ENCODE results near the gene DNAJB14.

DNAJB14 gene

DNA sequence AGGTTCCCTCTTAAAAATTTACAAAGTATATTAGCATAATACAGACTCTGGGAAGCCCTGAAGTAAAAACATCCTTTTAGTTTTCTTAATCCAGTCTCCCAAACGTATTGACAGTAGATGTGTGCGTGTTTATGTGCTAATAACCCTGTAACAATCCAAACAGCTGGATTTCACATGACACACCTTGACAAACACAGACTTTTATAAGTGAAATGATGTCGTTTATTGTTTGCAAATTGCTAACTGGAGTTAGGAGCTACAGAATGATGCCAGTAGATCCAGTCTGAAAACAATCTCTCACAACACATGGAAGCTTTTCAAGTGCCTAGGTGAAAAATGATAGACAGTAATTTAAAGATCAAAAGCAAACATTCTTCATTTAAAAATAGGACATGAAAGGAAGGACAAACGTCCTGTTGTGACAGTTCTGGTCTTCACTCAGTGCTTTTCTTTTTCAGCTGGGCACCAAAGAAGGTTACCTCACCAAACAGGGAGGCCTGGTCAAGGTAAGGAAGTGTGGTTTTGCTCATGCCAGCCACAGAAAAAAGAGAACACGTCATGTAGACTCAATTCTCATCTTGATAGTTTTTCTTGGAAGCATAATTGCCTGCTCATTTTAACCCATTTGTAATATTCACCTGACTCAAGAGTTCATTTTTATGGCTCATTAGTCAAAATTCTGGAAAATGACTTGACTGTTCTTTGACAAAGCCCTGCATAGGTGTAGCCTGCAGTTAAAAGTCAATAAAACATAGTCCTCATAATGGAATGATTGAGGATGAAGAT, 85.1 kb downstream of the DNAJB14 start:
- Histone ChIP-seq H3K9ac (ENCODE audit: low read length) (no peak overlapping the region), H3K27me3 (replicated peaks; ENCODE audit: control insufficient read depth, insufficient read depth, low read length) (no peaks in the 10 kb centered on the region), H3K4me1 (ENCODE audit: control insufficient read depth, insufficient read depth, low read length) (peaks cover 18% of the 10 kb centered on the region), H3K36me3 (ENCODE audit: control insufficient read depth, insufficient read depth, low read length, severe bottlenecking) (no peaks in the 10 kb centered on the region), H3K4me3 (ENCODE audit: low read length) (no peak overlapping the region), H3K9me3 (ENCODE audit: control insufficient read depth, low read length) (no peaks in the 10 kb centered on the region)
- DNase-seq (ENCODE audit: low read depth): no peak

GRCh38 chr4:99860521-99860920, 85.9 kb downstream of the DNAJB14 start:
- no peaks in the 10 kb centered on the region for H3K36me3 ChIP-seq (ENCODE audit: control insufficient read depth, insufficient read depth, low read length, severe bottlenecking)
- peaks cover 25% of the 10 kb centered on the region for H3K4me1 ChIP-seq (ENCODE audit: control insufficient read depth, insufficient read depth, low read length)
- H3K4me3 ChIP-seq (ENCODE audit: low read length): no peak overlapping the region
- no peaks in the 10 kb centered on the region for H3K9me3 ChIP-seq (ENCODE audit: control insufficient read depth, low read length)
- DNase-seq (ENCODE audit: low read depth): no peak
- no peaks in the 10 kb centered on the region for H3K27me3 ChIP-seq (replicated peaks; ENCODE audit: control insufficient read depth, insufficient read depth, low read length)
- H3K9ac ChIP-seq (ENCODE audit: low read length): no peak overlapping the region

DNA sequence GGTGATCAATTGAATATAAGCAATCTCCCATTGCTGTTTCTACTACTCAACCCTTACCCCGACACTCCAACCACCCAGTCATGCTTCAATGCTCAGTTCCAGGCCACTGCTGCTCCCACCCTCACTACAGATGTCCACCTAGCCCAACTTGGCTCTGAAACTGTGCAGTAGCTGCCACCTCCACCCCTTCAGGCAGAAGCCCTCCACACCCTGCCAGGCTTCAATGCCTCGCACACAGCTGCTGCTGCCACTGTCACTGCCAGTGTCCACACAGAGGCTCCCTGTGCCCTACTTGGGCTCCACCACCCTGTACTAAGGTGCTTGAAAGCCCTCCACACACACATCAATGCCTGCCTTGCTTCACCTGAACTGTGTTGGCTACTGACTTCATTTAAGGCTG, 86.8 kb downstream of the DNAJB14 start:
- Histone ChIP-seq H3K27me3 (replicated peaks; ENCODE audit: control insufficient read depth, insufficient read depth, low read length) (no peaks in the 10 kb centered on the region), H3K4me3 (ENCODE audit: low read length) (no peak overlapping the region), H3K9ac (ENCODE audit: low read length) (no peak overlapping the region), H3K36me3 (ENCODE audit: control insufficient read depth, insufficient read depth, low read length, severe bottlenecking) (no peaks in the 10 kb centered on the region), H3K9me3 (ENCODE audit: control insufficient read depth, low read length) (no peaks in the 10 kb centered on the region), H3K4me1 (ENCODE audit: control insufficient read depth, insufficient read depth, low read length) (peaks cover 27% of the 10 kb centered on the region)
- no peak for DNase-seq (ENCODE audit: low read depth)

DNA sequence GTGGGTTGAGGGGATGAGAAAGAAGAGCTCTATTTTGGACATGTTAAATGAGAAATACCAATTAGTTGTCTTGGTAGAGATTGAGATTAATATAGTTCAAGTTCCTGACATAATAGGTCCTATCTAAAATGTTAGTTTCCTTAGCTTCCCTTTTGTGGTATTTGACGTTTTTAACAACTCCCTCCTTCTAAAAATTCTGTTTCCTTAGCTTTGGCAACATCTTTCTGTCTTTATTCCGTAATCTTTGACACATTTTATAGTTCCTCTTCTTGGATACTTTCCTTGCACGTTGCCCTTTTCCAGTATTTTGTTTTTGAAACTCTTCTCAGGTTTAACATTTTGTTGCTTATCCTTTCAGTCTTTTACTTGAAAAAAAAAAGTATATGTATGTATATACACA, 89.1 kb downstream of the DNAJB14 start:
- H3K27me3 ChIP-seq (replicated peaks; ENCODE audit: control insufficient read depth, insufficient read depth, low read length): no peaks in the 10 kb centered on the region
- peaks cover 29% of the 10 kb centered on the region for H3K4me1 ChIP-seq (ENCODE audit: control insufficient read depth, insufficient read depth, low read length)
- H3K36me3 ChIP-seq (ENCODE audit: control insufficient read depth, insufficient read depth, low read length, severe bottlenecking): no peaks in the 10 kb centered on the region
- no peak for DNase-seq (ENCODE audit: low read depth)
- H3K9ac ChIP-seq (ENCODE audit: low read length): no peak overlapping the region
- H3K4me3 ChIP-seq (ENCODE audit: low read length): no peak overlapping the region
- no peaks in the 10 kb centered on the region for H3K9me3 ChIP-seq (ENCODE audit: control insufficient read depth, low read length)

GRCh38 chr4:99856166-99856565, 90.3 kb downstream of the DNAJB14 start:
- Histone ChIP-seq H3K36me3 (ENCODE audit: control insufficient read depth, insufficient read depth, low read length, severe bottlenecking) (no peaks in the 10 kb centered on the region), H3K27me3 (replicated peaks; ENCODE audit: control insufficient read depth, insufficient read depth, low read length) (no peaks in the 10 kb centered on the region), H3K9ac (ENCODE audit: low read length) (no peak overlapping the region), H3K4me3 (ENCODE audit: low read length) (no peak overlapping the region), H3K9me3 (ENCODE audit: control insufficient read depth, low read length) (no peaks in the 10 kb centered on the region), H3K4me1 (ENCODE audit: control insufficient read depth, insufficient read depth, low read length) (peaks cover 29% of the 10 kb centered on the region)
- DNase-seq (ENCODE audit: low read depth): peak; percentile 75

GRCh38 chr4:99855678-99856077, 90.7 kb downstream of the DNAJB14 start:
- no peak for DNase-seq (ENCODE audit: low read depth)
- Histone ChIP-seq H3K4me1 (ENCODE audit: control insufficient read depth, insufficient read depth, low read length) (peaks cover 29% of the 10 kb centered on the region), H3K4me3 (ENCODE audit: low read length) (no peak overlapping the region), H3K27me3 (replicated peaks; ENCODE audit: control insufficient read depth, insufficient read depth, low read length) (no peaks in the 10 kb centered on the region), H3K9ac (ENCODE audit: low read length) (no peak overlapping the region), H3K9me3 (ENCODE audit: control insufficient read depth, low read length) (no peaks in the 10 kb centered on the region), H3K36me3 (ENCODE audit: control insufficient read depth, insufficient read depth, low read length, severe bottlenecking) (no peaks in the 10 kb centered on the region)

- no peak for DNase-seq (ENCODE audit: low read depth)
- Histone ChIP-seq H3K4me3 (ENCODE audit: low read length) (no peak overlapping the region), H3K9me3 (ENCODE audit: control insufficient read depth, low read length) (no peaks in the 10 kb centered on the region), H3K4me1 (ENCODE audit: control insufficient read depth, insufficient read depth, low read length) (peaks cover 29% of the 10 kb centered on the region), H3K27me3 (replicated peaks; ENCODE audit: control insufficient read depth, insufficient read depth, low read length) (no peaks in the 10 kb centered on the region), H3K9ac (ENCODE audit: low read length) (no peak overlapping the region), H3K36me3 (ENCODE audit: control insufficient read depth, insufficient read depth, low read length, severe bottlenecking) (no peaks in the 10 kb centered on the region)
Observed at GRCh38 chr4:99853999-99854398, 92.4 kb downstream of the DNAJB14 start.

DNA sequence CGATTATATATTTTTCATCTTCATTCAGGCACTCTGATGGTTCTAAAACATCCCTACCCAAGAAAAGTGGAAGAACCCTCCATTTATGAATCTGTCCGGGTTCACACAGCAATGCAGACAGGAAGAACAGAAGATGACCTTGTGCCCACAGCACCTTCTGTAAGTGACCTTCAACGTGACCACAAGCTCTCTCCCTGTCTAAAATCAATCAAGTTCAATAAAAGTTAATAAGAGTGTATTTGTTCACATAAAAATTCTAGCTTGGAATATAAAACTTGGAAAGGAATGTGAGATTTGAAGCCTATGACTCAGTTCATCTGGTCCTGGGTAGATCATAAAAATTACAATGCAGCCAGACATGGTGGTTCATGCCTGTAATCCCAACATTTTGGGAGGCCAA, 93.2 kb downstream of the DNAJB14 start:
- H3K9me3 ChIP-seq (ENCODE audit: control insufficient read depth, low read length): no peaks in the 10 kb centered on the region
- H3K9ac ChIP-seq (ENCODE audit: low read length): no peak overlapping the region
- no peaks in the 10 kb centered on the region for H3K27me3 ChIP-seq (replicated peaks; ENCODE audit: control insufficient read depth, insufficient read depth, low read length)
- H3K4me1 ChIP-seq (ENCODE audit: control insufficient read depth, insufficient read depth, low read length): peaks cover 29% of the 10 kb centered on the region
- DNase-seq (ENCODE audit: low read depth): no peak
- H3K4me3 ChIP-seq (ENCODE audit: low read length): no peak overlapping the region
- no peaks in the 10 kb centered on the region for H3K36me3 ChIP-seq (ENCODE audit: control insufficient read depth, insufficient read depth, low read length, severe bottlenecking)

DNA sequence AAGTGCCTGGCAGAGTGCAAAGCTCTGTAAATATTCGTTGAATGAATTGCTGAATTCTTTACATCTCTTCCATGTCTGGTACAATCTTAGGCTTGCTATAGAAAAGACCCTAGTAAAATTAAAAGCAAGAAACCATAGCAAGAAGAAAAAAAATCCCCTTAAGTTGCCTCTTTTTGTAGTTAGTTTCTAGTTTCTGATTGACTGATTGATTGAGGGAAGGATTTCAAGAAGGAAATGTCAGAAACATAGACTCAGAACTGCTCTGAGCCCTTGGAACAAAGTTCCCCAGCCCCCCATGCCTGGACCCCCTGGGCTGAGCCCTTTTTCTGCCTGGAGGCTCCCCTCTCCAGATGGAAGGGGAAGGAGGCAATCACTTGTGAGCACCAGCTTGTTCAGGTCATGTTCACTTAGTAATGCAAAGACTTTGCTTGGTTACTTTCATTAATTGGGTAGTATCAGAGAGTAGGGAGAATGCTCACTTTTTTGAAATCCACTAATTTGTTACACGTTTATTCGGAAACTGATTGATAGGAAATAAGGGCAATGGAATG, 94.1 kb downstream of the DNAJB14 start:
- DNase-seq (ENCODE audit: low read depth): no peak
- H3K27me3 ChIP-seq (replicated peaks; ENCODE audit: control insufficient read depth, insufficient read depth, low read length): no peaks in the 10 kb centered on the region
- H3K4me3 ChIP-seq (ENCODE audit: low read length): no peak overlapping the region
- peaks cover 20% of the 10 kb centered on the region for H3K4me1 ChIP-seq (ENCODE audit: control insufficient read depth, insufficient read depth, low read length)
- H3K9me3 ChIP-seq (ENCODE audit: control insufficient read depth, low read length): no peaks in the 10 kb centered on the region
- no peaks in the 10 kb centered on the region for H3K36me3 ChIP-seq (ENCODE audit: control insufficient read depth, insufficient read depth, low read length, severe bottlenecking)
- H3K9ac ChIP-seq (ENCODE audit: low read length): no peak overlapping the region

DNA sequence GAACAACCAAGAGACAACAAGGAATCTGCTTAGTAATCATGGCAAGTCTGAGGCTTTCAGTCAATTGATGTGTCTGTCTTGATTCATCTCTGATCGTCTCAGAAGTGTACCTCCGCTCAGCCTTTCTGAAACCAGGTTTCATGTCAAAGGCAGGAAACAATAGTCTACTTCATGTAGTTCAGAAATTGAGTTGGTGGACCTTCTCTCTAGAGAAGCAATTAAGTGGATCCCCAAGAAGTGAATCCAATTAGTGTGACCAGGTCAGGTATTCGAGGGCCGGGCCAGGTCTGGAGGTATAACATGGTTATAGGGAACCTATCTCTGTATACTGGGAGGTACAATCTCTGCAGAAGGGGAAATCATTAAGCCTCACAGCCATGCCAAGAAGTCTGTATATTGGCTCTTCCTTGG, 97.8 kb downstream of the DNAJB14 start:
- H3K4me3 ChIP-seq (ENCODE audit: low read length): no peak overlapping the region

DNA sequence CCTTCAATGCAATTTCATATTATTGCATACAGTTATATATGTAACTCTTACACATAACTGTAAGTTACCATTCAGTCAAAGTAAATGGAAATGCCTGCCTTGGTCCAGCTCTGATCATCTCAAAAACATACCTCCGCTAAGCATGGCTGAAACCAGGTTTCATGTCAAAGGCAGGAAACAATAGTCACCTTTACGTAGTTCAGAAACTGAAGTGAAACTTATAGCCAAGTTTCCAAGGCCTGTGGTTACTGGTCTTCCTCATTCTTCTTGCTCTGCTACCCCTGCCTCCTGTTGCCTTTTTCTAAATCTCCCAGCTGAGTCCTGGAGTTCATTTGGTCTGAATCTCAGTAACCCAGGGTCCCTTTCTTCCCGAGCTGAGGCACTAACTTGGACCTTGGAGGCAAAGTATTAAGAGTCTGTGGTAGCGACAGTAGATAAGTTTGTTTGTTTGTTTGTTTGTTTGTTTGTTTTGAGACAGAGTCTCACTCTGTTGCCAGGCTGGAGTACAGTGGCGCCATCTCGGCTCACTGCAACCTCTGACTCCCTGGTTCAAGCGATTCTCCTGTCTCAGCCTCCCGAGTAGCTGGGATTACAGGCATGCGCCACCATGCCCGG, 98.9 kb downstream of the DNAJB14 start:
- H3K4me1 ChIP-seq (ENCODE audit: control insufficient read depth, insufficient read depth, low read length): peaks cover 8% of the 10 kb centered on the region
- H3K27me3 ChIP-seq (replicated peaks; ENCODE audit: control insufficient read depth, insufficient read depth, low read length): no peaks in the 10 kb centered on the region
- H3K4me3 ChIP-seq (ENCODE audit: low read length): no peak overlapping the region
- no peaks in the 10 kb centered on the region for H3K9me3 ChIP-seq (ENCODE audit: control insufficient read depth, low read length)
- H3K9ac ChIP-seq (ENCODE audit: low read length): no peak overlapping the region
- DNase-seq (ENCODE audit: low read depth): no peak
- no peaks in the 10 kb centered on the region for H3K36me3 ChIP-seq (ENCODE audit: control insufficient read depth, insufficient read depth, low read length, severe bottlenecking)

More for the DNA sequence above, 97.8 kb downstream of the DNAJB14 start:
- no peak for DNase-seq (ENCODE audit: low read depth)
- no peaks in the 10 kb centered on the region for H3K36me3 ChIP-seq (ENCODE audit: control insufficient read depth, insufficient read depth, low read length, severe bottlenecking)
- H3K27me3 ChIP-seq (replicated peaks; ENCODE audit: control insufficient read depth, insufficient read depth, low read length): no peaks in the 10 kb centered on the region
- no peak overlapping the region for H3K9ac ChIP-seq (ENCODE audit: low read length)
- peaks cover 3% of the 10 kb centered on the region for H3K4me1 ChIP-seq (ENCODE audit: control insufficient read depth, insufficient read depth, low read length)
- H3K9me3 ChIP-seq (ENCODE audit: control insufficient read depth, low read length): no peaks in the 10 kb centered on the region
